LNCaP clone FGC (cell line): ENCODE measurements around the gene ESPN.
"Not testable (repeated sequence)": the region's sequence is repeated elsewhere in the genome, so short reads cannot be mapped to it uniquely, and the experiment has no call there.

ENCODE experiments used
- DNase-seq: peaks from one replicate; pipeline ENCODE4 v3.0.0-alpha.2; 2011; ENCODE audit warnings: low read depth
- H3K4me3 ChIP-seq: 2 replicates; pipeline ENCODE4 v1.5.1; 2011; ENCODE audit warnings: mild to moderate bottlenecking, low read depth, low read length, control low read depth
- CTCF ChIP-seq: IDR thresholded peaks from 2 replicates; pipeline ENCODE4 v1.5.1; 2012; ENCODE audit warnings: mild to moderate bottlenecking; ENCODE audit not compliant: control insufficient read depth, insufficient read depth; ENCODE audit errors: extremely low read depth

The ESPN gene

GRCh38 chr1:6431645-6432579, 7.3 kb downstream of the ESPN start:
- not testable (repeated sequence) for DNase-seq, H3K4me3 ChIP-seq

- TF ChIP-seq CTCF = no peak
- no peak overlapping the region for H3K4me3 ChIP-seq
- DNase-seq = no peak
Measured at GRCh38 chr1:6434186-6434585, 9.6 kb downstream of the ESPN start.

- no peak for TF ChIP-seq CTCF
- no peak for DNase-seq
- no peak overlapping the region for H3K4me3 ChIP-seq
Measured at GRCh38 chr1:6435129-6435528, 10.6 kb downstream of the ESPN start.

- no peak overlapping the region for H3K4me3 ChIP-seq
- no peak for TF ChIP-seq CTCF
- DNase-seq = no peak
Measured at GRCh38 chr1:6435547-6435946, 11.0 kb downstream of the ESPN start.

GRCh38 chr1:6436277-6436676, 11.7 kb downstream of the ESPN start:
- DNase-seq, H3K4me3 ChIP-seq: not testable (repeated sequence)

GRCh38 chr1:6437012-6437700, 12.6 kb downstream of the ESPN start:
- DNase-seq, H3K4me3 ChIP-seq: not testable (repeated sequence)
- peak; percentile 50 for TF ChIP-seq CTCF

- TF ChIP-seq CTCF = peak; percentile 86
- H3K4me3 ChIP-seq = no peak overlapping the region
- no peak for DNase-seq
Measured at GRCh38 chr1:6438047-6438525, 13.5 kb downstream of the ESPN start.
